ENCODE data around the gene SELENOO. TPM values are rescaled to one million over a fixed set of nuclear protein-coding genes. Genes with fewer than 3 reads are reported as not detected.

Gene SELENOO
- total RNA-seq, 1 donor from 2014 or later: 23.8 TPM

DNA sequence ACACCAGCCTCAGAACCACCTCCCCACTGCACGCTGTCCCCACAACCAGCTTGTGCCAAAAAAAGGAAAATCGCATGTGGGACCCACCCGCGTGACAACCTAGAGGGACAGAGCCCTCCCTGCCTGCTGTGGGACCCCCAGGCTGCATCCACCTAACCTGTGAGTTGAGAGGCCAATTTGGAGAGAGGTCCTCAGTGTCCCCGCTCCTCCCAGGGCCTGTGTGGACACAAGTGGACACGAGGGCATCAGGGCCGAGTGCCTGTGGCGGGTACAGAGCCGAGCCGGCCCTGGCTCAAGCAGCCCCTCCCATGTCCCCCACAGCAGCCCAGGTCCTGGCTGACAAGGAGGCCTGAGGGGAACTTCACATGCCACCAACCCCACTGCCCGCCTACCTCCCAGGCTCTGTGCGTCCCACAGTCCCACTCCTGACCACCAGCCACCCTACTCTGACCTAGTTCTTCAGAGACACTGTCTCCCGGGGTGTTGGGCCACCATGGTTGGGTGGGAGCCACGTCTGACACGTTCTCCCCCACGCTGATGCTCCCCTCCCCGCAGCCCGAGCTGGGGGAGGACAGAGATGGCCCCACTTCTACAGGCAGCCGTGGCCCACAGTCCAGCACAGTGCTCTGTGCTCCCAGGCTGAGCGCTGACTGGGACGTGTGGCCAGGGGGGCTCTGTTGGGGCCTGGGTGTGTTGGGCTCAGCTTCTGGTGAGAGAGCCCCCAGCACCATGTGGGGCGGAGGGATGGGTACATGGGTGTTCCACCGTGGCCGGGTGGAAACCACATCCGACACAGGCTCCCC lies 19.2 kb downstream of the SELENOO start:
- no peak for TF ChIP-seq CTCF (conservative IDR thresholded peaks at IDR 0.05)
- no peak overlapping the region for H3K27ac Mint-ChIP-seq
- H3K4me3 Mint-ChIP-seq: no peak overlapping the region
- no peaks in the 10 kb centered on the region for H3K27me3 Mint-ChIP-seq
- H3K4me1 Mint-ChIP-seq (ENCODE audit: unreplicated experiment): no peaks in the 10 kb centered on the region
- H3K9me3 Mint-ChIP-seq: no peaks in the 10 kb centered on the region
- DNase-seq (ENCODE audit: extremely low spot score, unreplicated experiment): no peak
- peaks cover 1% of the 10 kb centered on the region for H3K36me3 Mint-ChIP-seq

- Mint-ChIP-seq H3K9me3 (no peaks in the 10 kb centered on the region), H3K27ac (no peak overlapping the region), H3K4me1 (ENCODE audit: unreplicated experiment) (no peaks in the 10 kb centered on the region), H3K27me3 (no peaks in the 10 kb centered on the region), H3K4me3 (no peak overlapping the region), H3K36me3 (no peaks in the 10 kb centered on the region)
- DNase-seq (ENCODE audit: extremely low spot score, unreplicated experiment): no peak
- TF ChIP-seq CTCF (conservative IDR thresholded peaks at IDR 0.05): no peak
Observed at GRCh38 chr22:50220603-50221409, 20.0 kb downstream of the SELENOO start.

DNA sequence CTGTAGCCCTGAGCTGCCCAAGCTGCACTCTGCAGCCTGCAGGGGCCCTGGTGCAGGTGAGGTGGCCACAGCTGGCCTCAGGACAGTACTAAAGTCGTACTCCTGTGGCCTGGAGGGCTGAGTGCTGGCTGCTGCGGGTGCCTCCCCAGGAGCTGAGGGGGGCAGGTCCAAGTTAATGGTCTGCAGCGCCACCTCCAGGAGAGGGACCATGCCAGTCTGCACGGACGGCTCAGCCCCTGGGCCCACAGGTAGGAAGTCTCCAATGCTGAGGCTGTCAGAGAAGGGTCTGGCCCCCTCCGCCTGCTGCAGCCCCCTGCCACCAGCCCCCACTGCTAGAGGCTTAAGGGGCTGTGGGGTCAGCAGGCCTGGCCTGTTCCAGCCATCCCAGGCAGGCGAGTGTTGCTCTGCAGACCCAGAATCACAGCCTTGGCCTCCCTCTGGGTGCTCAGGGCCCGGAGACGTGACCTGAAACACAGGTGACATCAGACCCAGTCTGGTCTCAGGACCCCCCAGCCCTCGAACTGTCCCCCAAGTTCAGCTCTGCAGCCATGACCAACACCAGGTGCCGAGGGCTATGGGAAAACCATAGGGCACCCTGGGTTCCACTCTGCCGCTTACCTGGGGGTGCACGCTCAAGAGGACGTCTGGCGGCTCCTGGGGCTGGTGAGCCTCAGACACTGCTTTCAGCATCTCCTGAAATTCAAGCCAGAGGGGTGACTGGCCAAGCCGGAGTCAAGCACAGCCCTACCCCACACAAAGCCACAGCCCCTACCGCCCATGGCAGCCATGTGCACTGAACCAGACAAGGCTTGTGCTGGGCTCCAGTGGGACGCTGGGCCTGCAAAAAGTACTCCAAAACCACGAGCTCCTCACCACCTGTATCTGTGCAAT lies 20.8 kb downstream of the SELENOO start:
- TF ChIP-seq CTCF (conservative IDR thresholded peaks at IDR 0.05): no peak
- Mint-ChIP-seq H3K27me3 (no peaks in the 10 kb centered on the region), H3K9me3 (no peaks in the 10 kb centered on the region), H3K27ac (no peak overlapping the region), H3K36me3 (no peaks in the 10 kb centered on the region), H3K4me1 (ENCODE audit: unreplicated experiment) (no peaks in the 10 kb centered on the region), H3K4me3 (no peak overlapping the region)
- DNase-seq (ENCODE audit: extremely low spot score, unreplicated experiment): no peak

DNA sequence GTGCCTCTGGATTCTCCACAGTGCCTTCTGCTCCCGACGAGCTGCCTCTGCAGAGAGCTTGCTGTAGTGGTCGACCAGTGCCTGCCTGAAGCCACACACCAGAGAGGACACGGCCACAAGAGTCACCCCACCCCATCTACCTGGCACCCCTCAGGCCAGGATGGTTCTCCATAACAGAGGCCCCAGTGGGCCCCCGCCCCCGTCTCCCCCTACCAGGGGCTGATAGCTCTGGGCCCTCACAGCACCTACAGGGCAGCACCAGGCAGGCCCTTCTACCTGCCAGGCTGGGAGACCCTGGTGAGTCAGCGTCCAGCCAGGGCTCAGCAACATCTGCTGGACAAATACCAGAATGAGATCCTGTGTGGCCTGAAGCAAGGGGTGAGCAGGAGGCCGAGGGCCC lies 21.7 kb downstream of the SELENOO start:
- no peak for TF ChIP-seq CTCF (conservative IDR thresholded peaks at IDR 0.05)
- no peaks in the 10 kb centered on the region for H3K27me3 Mint-ChIP-seq
- H3K9me3 Mint-ChIP-seq: no peaks in the 10 kb centered on the region
- H3K4me1 Mint-ChIP-seq (ENCODE audit: unreplicated experiment): no peaks in the 10 kb centered on the region
- no peak for DNase-seq (ENCODE audit: extremely low spot score, unreplicated experiment)
- no peaks in the 10 kb centered on the region for H3K36me3 Mint-ChIP-seq
- H3K4me3 Mint-ChIP-seq: no peak overlapping the region
- H3K27ac Mint-ChIP-seq: no peak overlapping the region

GRCh38 chr22:50224071-50224470 lies 23.3 kb downstream of the SELENOO start:
- no peaks in the 10 kb centered on the region for H3K4me1 Mint-ChIP-seq (ENCODE audit: unreplicated experiment)
- H3K27ac Mint-ChIP-seq: no peak overlapping the region
- H3K27me3 Mint-ChIP-seq: no peaks in the 10 kb centered on the region
- H3K4me3 Mint-ChIP-seq: no peak overlapping the region
- TF ChIP-seq CTCF (conservative IDR thresholded peaks at IDR 0.05): no peak
- no peak for DNase-seq (ENCODE audit: extremely low spot score, unreplicated experiment)
- H3K36me3 Mint-ChIP-seq: no peaks in the 10 kb centered on the region
- no peaks in the 10 kb centered on the region for H3K9me3 Mint-ChIP-seq
